Thyroid gland (tissue), 4 donors: Measurements from ENCODE around the gene CLINT1. TPM values are rescaled to one million over a fixed set of nuclear protein-coding genes. Genes with fewer than 3 reads are reported as not detected.

Source experiments
- DNase-seq, 2 donors: peaks; one replicate each; pipeline ENCODE4 v3.0.0-alpha.2; 2019
- H3K27ac ChIP-seq, 3 donors: fragments of 200-600 bp; sonication (generic); 1 replicate in 2 of 3; 2 replicates in 1 of 3; pipeline ENCODE4 v1.5.1; 2016 to 2019; ENCODE audit warnings: mild to moderate bottlenecking in 1 of 3, moderate library complexity in 1 of 3
- H3K27me3 ChIP-seq: fragments of 200-600 bp; sonication (generic); one replicate; pipeline ENCODE4 v1.5.1; 2019
- H3K36me3 ChIP-seq, 2 donors: fragments of 200-600 bp; sonication (generic); one replicate each; pipeline ENCODE4 v1.5.1; 2016 to 2019
- H3K4me1 ChIP-seq, 2 donors: fragments of 200-600 bp; sonication (generic); one replicate each; pipeline ENCODE4 v1.5.1; 2017 to 2019
- H3K4me3 ChIP-seq, 3 donors: fragments of 200-600 bp; sonication (generic); replicated peaks in 1 of 3; 1 replicate in 2 of 3; 2 replicates in 1 of 3; pipeline ENCODE4 v1.5.1; 2016; ENCODE audit warnings: mild to moderate bottlenecking in 1 of 3
- H3K9me3 ChIP-seq: fragments of 200-600 bp; sonication (generic); one replicate; pipeline ENCODE4 v1.5.1; 2017
- CTCF ChIP-seq, 6 experiments: fragments of 200-600 bp in 3 of 6; fragments of 450-650 bp in 3 of 6; sonication (generic) in 3 of 6; IDR thresholded peaks; one replicate each; pipeline ENCODE4 v1.5.1; 2016 to 2019; ENCODE audit warnings: antibody characterized with exemption in 6 of 6, mild to moderate bottlenecking in 2 of 6, inconsistent platforms in 1 of 6, moderate library complexity in 1 of 6
- POLR2A ChIP-seq, 2 donors: fragments of 450-650 bp; IDR thresholded peaks; one replicate each; pipeline ENCODE4 v1.6.1; 2017; ENCODE audit warnings: antibody characterized with exemption in 2 of 2, mild to moderate bottlenecking in 2 of 2, moderate library complexity in 1 of 2
- WGBS, 2 donors: methylation state at CpG; one replicate each; pipeline ENCODE4 v1.1.5; 2017; 5-methylcytosine and 5-hydroxymethylcytosine counted together
- intact Hi-C: fragments of 100-400 bp; cut with DNase I; formaldehyde crosslinking; loops from one replicate; pipeline ENCODE4 v1.15.1; 2023
- total RNA-seq, 4 donors: library from RNA; depleted of rRNA; stranded (reverse); fragments of >200 nt; gene quantifications; one replicate each; pipeline ENCODE4 v1.2.3, GENCODE V29; 2016

CLINT1 gene
- total RNA-seq, 4 donors from 2014 or later, result 126 to 198 (median 159) TPM

GRCh38 chr5:157867751-157868387 is 8.9 kb upstream of the CLINT1 start:
- no peak for TF ChIP-seq CTCF (IDR thresholded peaks at IDR 0.05)
- no peak for TF ChIP-seq POLR2A (IDR thresholded peaks at IDR 0.05)
- H3K4me3 ChIP-seq, result no peak overlapping the region

GRCh38 chr5:157866536-157866935 is 7.6 kb upstream of the CLINT1 start:
- Histone ChIP-seq H3K27me3 (no peaks in the 10 kb centered on the region), H3K4me3 (no peak overlapping the region), H3K27ac (no peak overlapping the region), H3K9me3 (no peaks in the 10 kb centered on the region), H3K36me3 (no peaks in the 10 kb centered on the region), H3K4me1 (no peaks in the 10 kb centered on the region)
- DNase-seq, result no peak
- TF ChIP-seq CTCF (IDR thresholded peaks at IDR 0.05) (no peak), POLR2A (IDR thresholded peaks at IDR 0.05) (no peak)
- 56 to 72% methylated on average over 2 of the region's 2 CpGs for WGBS, 2 donors
- intact Hi-C loops, result no loop called here

More at GRCh38 chr5:157867751-157868387, 8.9 kb upstream of the CLINT1 start:
- Histone ChIP-seq H3K27ac (no peak overlapping the region), H3K9me3 (no peaks in the 10 kb centered on the region), H3K27me3 (no peaks in the 10 kb centered on the region), H3K36me3 (no peaks in the 10 kb centered on the region), H3K4me1 (no peaks in the 10 kb centered on the region)
- intact Hi-C loops, result no loop called here
- WGBS, 2 donors, result 39 to 52% methylated on average over 4 of the region's 4 CpGs
- no peak for DNase-seq

GRCh38 chr5:157865781-157866180 is 6.8 kb upstream of the CLINT1 start:
- Histone ChIP-seq H3K27ac (no peak overlapping the region), H3K4me1 (no peaks in the 10 kb centered on the region), H3K4me3 (no peak overlapping the region), H3K36me3 (no peaks in the 10 kb centered on the region), H3K9me3 (no peaks in the 10 kb centered on the region), H3K27me3 (no peaks in the 10 kb centered on the region)
- DNase-seq, result no peak
- TF ChIP-seq CTCF (IDR thresholded peaks at IDR 0.05) (no peak), POLR2A (IDR thresholded peaks at IDR 0.05) (no peak)
- 57 to 59% methylated on average over 4 of the region's 4 CpGs for WGBS, 2 donors
- intact Hi-C loops, result no loop called here

GRCh38 chr5:157864067-157864466 is 5.1 kb upstream of the CLINT1 start:
- intact Hi-C loops, result no loop called here

More at GRCh38 chr5:157864067-157864466, 5.1 kb upstream of the CLINT1 start:
- no peak overlapping the region for H3K4me3 ChIP-seq
- H3K27me3 ChIP-seq, result no peaks in the 10 kb centered on the region
- WGBS, 2 donors, result 61 to 70% methylated on average over 4 of the region's 4 CpGs
- no peak for DNase-seq
- no peaks in the 10 kb centered on the region for H3K36me3 ChIP-seq
- H3K4me1 ChIP-seq, result peaks cover 0 to 4% of the 10 kb centered on the region in 2 donors
- H3K9me3 ChIP-seq, result no peaks in the 10 kb centered on the region
- no peak overlapping the region for H3K27ac ChIP-seq
- TF ChIP-seq CTCF (IDR thresholded peaks at IDR 0.05), result no peak
- TF ChIP-seq POLR2A (IDR thresholded peaks at IDR 0.05), result no peak
